CD8-positive, alpha-beta memory T cell (primary cell): ENCODE measurements around the gene HMCN1. TPM values are rescaled to one million over a fixed set of nuclear protein-coding genes. Genes with fewer than 3 reads are reported as not detected.

Experiments
- CTCF ChIA-PET: fragments of 350-600 bp; sonication (Branson Sonifier 250); formaldehyde crosslinking; loops from one replicate; lab custom pipeline; 2021; ENCODE audit warnings: antibody characterized with exemption; lab: Charles Lee
- POLR2A ChIA-PET: fragments of 350-600 bp; sonication (Branson Sonifier 250); formaldehyde crosslinking; loops from one replicate; lab custom pipeline; 2021; ENCODE audit warnings: antibody characterized with exemption; lab: Charles Lee
- DNase-seq, 5 donors: peaks; one replicate each; pipeline versions ENCODE4 v3.0.0 to v3.0.0-alpha.2; 2020 to 2022; ENCODE audit warnings: mixed read lengths in 1 of 5
- H3K27ac ChIP-seq: one replicate; pipeline ENCODE4 v1.7.0; 2013; ENCODE audit warnings: low read depth, mild to moderate bottlenecking, low read length, moderate library complexity
- H3K27me3 ChIP-seq: 2 replicates; pipeline ENCODE4 v1.7.0; 2013; ENCODE audit warnings: low read length, mild to moderate bottlenecking; ENCODE audit not compliant: insufficient read depth, poor library complexity, severe bottlenecking
- H3K36me3 ChIP-seq: 2 replicates; pipeline ENCODE4 v1.7.0; 2013; ENCODE audit warnings: mild to moderate bottlenecking, low read length, moderate library complexity; ENCODE audit not compliant: insufficient read depth
- H3K4me1 ChIP-seq: 2 replicates; pipeline ENCODE4 v1.7.0; 2013; ENCODE audit warnings: mild to moderate bottlenecking, low read length, moderate library complexity; ENCODE audit not compliant: insufficient read depth
- H3K4me3 ChIP-seq: 2 replicates; pipeline ENCODE4 v1.7.0; 2013; ENCODE audit warnings: mild to moderate bottlenecking, low read length
- H3K9me3 ChIP-seq: 2 replicates; pipeline ENCODE4 v1.7.0; 2013; ENCODE audit warnings: mild to moderate bottlenecking, low read length
- H3K27ac Mint-ChIP-seq, 8 donors: one replicate each; pipeline ENCODE4 v1.8.0; 2020 to 2021; ENCODE audit warnings: mixed read lengths in 8 of 8, mild to moderate bottlenecking in 6 of 8, inconsistent platforms in 3 of 8, moderate library complexity in 3 of 8
- H3K27me3 Mint-ChIP-seq, 2 donors: one replicate each; pipeline ENCODE4 v1.8.0; 2020 to 2021; ENCODE audit warnings: mixed read lengths in 2 of 2, mild to moderate bottlenecking in 1 of 2, moderate library complexity in 1 of 2
- H3K36me3 Mint-ChIP-seq, 3 donors: one replicate each; pipeline ENCODE4 v1.8.0; 2020 to 2021; ENCODE audit warnings: mixed read lengths in 3 of 3, inconsistent platforms in 1 of 3, mild to moderate bottlenecking in 1 of 3
- H3K4me1 Mint-ChIP-seq, 3 donors: one replicate each; pipeline ENCODE4 v1.8.0; 2020 to 2021; ENCODE audit warnings: mixed read lengths in 3 of 3, inconsistent platforms in 1 of 3, mild to moderate bottlenecking in 1 of 3
- H3K4me3 Mint-ChIP-seq, 7 donors: one replicate each; pipeline ENCODE4 v1.8.0; 2020 to 2021; ENCODE audit warnings: mixed read lengths in 7 of 7, mild to moderate bottlenecking in 6 of 7, moderate library complexity in 4 of 7, inconsistent platforms in 2 of 7
- H3K9me3 Mint-ChIP-seq, 5 donors: one replicate each; pipeline ENCODE4 v1.8.0; 2020 to 2022; ENCODE audit warnings: mixed read lengths in 5 of 5, mild to moderate bottlenecking in 3 of 5, moderate library complexity in 2 of 5, inconsistent platforms in 1 of 5
- polyA plus RNA-seq: library from polyadenylated mRNA; unstranded; fragments of 300-500 nt; fragmentation: Illumina TruSeq; gene quantifications from one replicate; pipeline ENCODE4 v1.2.3, GENCODE V29; 2021
- total RNA-seq, 2 experiments: library from RNA; stranded (reverse); gene quantifications; one replicate each; pipeline ENCODE4 v1.2.3, GENCODE V29; 2021

The HMCN1 gene
- total and polyA plus RNA-seq, 3 experiments from 2014 or later: 0.02 to 0.04 TPM; not detected in 1

GRCh38 chr1:186125511-186125910, 391.3 kb downstream of the HMCN1 start:
- Histone ChIP-seq H3K36me3 (no peaks in the 10 kb centered on the region), H3K4me1 (no peaks in the 10 kb centered on the region), H3K27ac (no peak overlapping the region), H3K27me3 (no peaks in the 10 kb centered on the region), H3K9me3 (no peaks in the 10 kb centered on the region), H3K4me3 (no peak overlapping the region)
- Mint-ChIP-seq H3K4me1 (no peaks in the 10 kb centered on the region), H3K9me3 (peaks cover 0 to 3% (median 0%) of the 10 kb centered on the region in 5 donors), H3K36me3 (no peaks in the 10 kb centered on the region), H3K27ac (no peak overlapping the region), H3K27me3 (no peaks in the 10 kb centered on the region), H3K4me3 (no peak overlapping the region)
- ChIA-PET CTCF (no interaction called here), POLR2A (no interaction called here)
- no peak for DNase-seq

DNA sequence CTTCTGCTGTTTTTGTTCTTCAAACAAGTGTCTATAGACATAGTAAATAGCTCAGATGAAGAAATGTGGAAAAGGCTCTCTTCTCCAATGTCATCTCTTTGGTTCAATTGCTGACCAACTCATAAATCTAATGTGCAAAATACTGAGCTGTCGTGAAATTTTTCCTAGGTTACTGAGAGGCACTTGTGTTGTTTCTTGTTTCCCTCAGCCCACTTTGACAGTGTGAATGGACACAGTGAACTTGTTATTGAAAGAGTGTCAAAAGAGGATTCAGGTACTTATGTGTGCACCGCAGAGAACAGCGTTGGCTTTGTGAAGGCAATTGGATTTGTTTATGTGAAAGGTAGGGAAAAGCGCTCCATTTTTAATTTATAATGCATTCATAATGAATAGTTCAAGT, 395.6 kb downstream of the HMCN1 start:
- Mint-ChIP-seq H3K9me3 (peaks cover 0 to 2% (median 0%) of the 10 kb centered on the region in 5 donors), H3K27me3 (no peaks in the 10 kb centered on the region), H3K4me1 (no peaks in the 10 kb centered on the region), H3K4me3 (no peak overlapping the region), H3K36me3 (no peaks in the 10 kb centered on the region), H3K27ac (no peak overlapping the region)
- Histone ChIP-seq H3K27ac (no peak overlapping the region), H3K27me3 (no peaks in the 10 kb centered on the region), H3K4me3 (no peak overlapping the region), H3K36me3 (no peaks in the 10 kb centered on the region), H3K4me1 (no peaks in the 10 kb centered on the region), H3K9me3 (no peaks in the 10 kb centered on the region)
- no peak for DNase-seq
- ChIA-PET POLR2A (no interaction called here), CTCF (no interaction called here)

DNA sequence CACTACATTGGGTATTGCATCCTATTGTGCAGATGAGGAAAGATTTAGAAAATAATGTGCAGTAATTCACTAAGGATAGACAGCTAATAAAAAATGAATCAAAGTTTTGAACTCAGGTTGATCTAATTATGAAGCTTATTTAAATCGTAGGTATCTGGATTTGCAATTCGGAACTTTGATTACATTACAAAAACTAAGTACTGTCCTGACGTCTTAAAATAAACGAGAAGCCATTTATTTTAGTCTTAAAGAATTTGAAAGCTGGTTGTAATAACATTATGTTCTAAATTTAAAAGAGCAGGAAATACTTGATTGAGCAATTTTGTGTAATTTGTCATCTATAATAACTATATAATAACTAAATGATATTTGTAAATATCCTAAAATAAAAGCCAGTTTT, 404.9 kb downstream of the HMCN1 start:
- ChIA-PET CTCF (no interaction called here), POLR2A (no interaction called here)
- H3K9me3 ChIP-seq: no peaks in the 10 kb centered on the region
- H3K27ac ChIP-seq: no peak overlapping the region
- Mint-ChIP-seq H3K4me3 (no peak overlapping the region), H3K27ac (no peak overlapping the region), H3K4me1 (no peaks in the 10 kb centered on the region), H3K9me3 (peaks cover 0 to 3% (median 0%) of the 10 kb centered on the region in 5 donors), H3K27me3 (peaks cover 0 to 2% of the 10 kb centered on the region in 2 donors), H3K36me3 (no peaks in the 10 kb centered on the region)
- H3K4me3 ChIP-seq: no peak overlapping the region
- no peaks in the 10 kb centered on the region for H3K4me1 ChIP-seq
- no peak for DNase-seq
- H3K36me3 ChIP-seq: no peaks in the 10 kb centered on the region
- no peaks in the 10 kb centered on the region for H3K27me3 ChIP-seq

DNA sequence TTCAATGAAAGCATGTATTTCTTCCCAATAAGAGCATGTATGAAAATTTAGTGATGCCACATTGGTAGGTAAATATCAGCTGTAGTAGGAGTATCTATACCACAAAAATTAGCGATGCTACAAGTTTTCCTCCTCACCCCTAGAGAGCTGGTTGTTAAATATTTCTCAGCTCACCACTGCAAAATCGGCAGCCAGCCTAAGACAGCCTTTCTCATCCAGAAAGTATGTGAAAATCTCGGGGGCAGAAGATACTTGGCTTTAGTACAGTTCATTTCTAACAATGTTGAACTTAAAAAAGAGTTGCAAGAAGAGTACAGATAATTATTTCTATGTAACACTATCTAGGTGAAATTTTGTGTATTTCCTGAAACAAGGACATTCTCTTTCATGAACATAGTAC, 405.5 kb downstream of the HMCN1 start:
- Histone ChIP-seq H3K36me3 (no peaks in the 10 kb centered on the region), H3K27me3 (no peaks in the 10 kb centered on the region), H3K4me1 (no peaks in the 10 kb centered on the region), H3K27ac (no peak overlapping the region), H3K4me3 (no peak overlapping the region), H3K9me3 (no peaks in the 10 kb centered on the region)
- ChIA-PET CTCF (no interaction called here), POLR2A (no interaction called here)
- DNase-seq: no peak
- Mint-ChIP-seq H3K4me1 (no peaks in the 10 kb centered on the region), H3K4me3 (no peak overlapping the region), H3K27me3 (peaks cover 0 to 3% of the 10 kb centered on the region in 2 donors), H3K27ac (no peak overlapping the region), H3K9me3 (peaks cover 0 to 3% (median 0%) of the 10 kb centered on the region in 5 donors), H3K36me3 (no peaks in the 10 kb centered on the region)

DNA sequence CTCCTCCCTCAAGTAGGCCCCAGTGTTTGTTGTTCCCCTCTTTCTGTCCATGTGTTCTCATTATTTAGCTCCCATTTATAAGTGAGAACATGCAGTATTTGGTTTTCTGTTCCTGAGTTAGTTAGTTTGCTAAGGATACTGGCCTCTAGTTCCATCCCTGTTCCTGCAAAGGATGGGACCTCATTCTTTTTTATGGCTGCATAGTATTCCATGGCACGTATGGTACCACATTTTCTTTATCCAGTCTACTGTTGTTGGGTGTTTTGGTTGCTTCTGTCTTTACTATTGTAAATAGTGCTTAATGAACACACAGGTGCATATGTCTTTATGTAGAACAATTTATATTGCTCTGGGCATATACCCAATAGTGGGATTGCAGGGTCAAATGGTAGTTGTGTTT, 408.0 kb downstream of the HMCN1 start:
- Histone ChIP-seq H3K4me3 (no peak overlapping the region), H3K27ac (no peak overlapping the region), H3K4me1 (no peaks in the 10 kb centered on the region), H3K27me3 (no peaks in the 10 kb centered on the region), H3K36me3 (no peaks in the 10 kb centered on the region), H3K9me3 (no peaks in the 10 kb centered on the region)
- Mint-ChIP-seq H3K27me3 (peaks cover 0 to 3% of the 10 kb centered on the region in 2 donors), H3K9me3 (peaks cover 0 to 9% (median 0%) of the 10 kb centered on the region in 5 donors), H3K4me1 (no peaks in the 10 kb centered on the region), H3K27ac (no peak overlapping the region), H3K4me3 (no peak overlapping the region), H3K36me3 (no peaks in the 10 kb centered on the region)
- CTCF ChIA-PET: no interaction called here
- POLR2A ChIA-PET: no interaction called here
- DNase-seq: no peak

DNA sequence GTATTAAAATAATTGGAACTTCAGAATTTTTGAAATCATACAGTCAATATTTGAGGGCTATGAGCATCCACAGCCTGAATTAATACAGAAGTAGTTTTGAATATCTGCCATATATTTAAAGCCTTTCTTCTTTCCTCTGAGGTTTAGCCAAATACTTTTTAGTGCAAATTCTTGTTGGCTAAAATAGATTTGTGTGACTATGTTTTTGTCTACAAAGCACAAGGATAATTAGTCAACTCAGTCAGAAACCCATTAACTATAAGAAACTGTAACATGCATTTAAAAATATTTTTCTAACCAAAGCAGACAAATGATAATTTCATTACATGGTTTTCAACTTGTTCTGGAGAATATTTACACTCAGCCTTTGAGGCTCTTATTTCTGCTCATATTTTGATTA, 408.7 kb downstream of the HMCN1 start:
- no peaks in the 10 kb centered on the region for H3K4me1 ChIP-seq
- POLR2A ChIA-PET: no interaction called here
- H3K4me3 ChIP-seq: no peak overlapping the region
- Mint-ChIP-seq H3K36me3 (no peaks in the 10 kb centered on the region), H3K4me1 (no peaks in the 10 kb centered on the region), H3K27me3 (peaks cover 0 to 3% of the 10 kb centered on the region in 2 donors), H3K27ac (no peak overlapping the region), H3K9me3 (peaks cover 0 to 10% (median 0%) of the 10 kb centered on the region in 5 donors), H3K4me3 (no peak overlapping the region)
- no peaks in the 10 kb centered on the region for H3K27me3 ChIP-seq
- H3K27ac ChIP-seq: no peak overlapping the region
- CTCF ChIA-PET: no interaction called here
- DNase-seq: no peak
- no peaks in the 10 kb centered on the region for H3K9me3 ChIP-seq
- H3K36me3 ChIP-seq: no peaks in the 10 kb centered on the region

DNA sequence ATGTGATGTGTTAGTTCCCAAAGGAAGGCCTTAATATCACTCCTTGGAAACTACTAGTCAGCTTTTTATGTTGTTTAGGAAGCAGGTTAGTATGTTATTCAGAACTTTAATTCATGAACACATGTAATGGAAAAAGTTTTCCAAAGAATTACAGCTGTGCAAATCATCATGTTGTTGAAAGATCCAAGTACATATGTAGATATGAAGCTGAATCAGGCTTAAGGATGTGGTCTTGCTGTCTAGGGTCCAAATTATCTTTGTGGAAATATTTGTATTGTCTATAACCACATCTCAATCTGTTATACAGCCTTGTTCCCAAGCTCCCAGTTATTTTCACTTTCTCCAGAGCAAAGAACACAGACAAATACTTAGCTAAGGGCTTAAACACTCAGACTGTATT, 409.3 kb downstream of the HMCN1 start:
- no peak for DNase-seq
- Mint-ChIP-seq H3K9me3 (peaks cover 0 to 10% (median 0%) of the 10 kb centered on the region in 5 donors), H3K4me3 (no peak overlapping the region), H3K27me3 (peaks cover 0 to 3% of the 10 kb centered on the region in 2 donors), H3K4me1 (no peaks in the 10 kb centered on the region), H3K36me3 (no peaks in the 10 kb centered on the region), H3K27ac (no peak overlapping the region)
- CTCF ChIA-PET: no interaction called here
- Histone ChIP-seq H3K4me1 (no peaks in the 10 kb centered on the region), H3K9me3 (no peaks in the 10 kb centered on the region), H3K27ac (no peak overlapping the region), H3K36me3 (no peaks in the 10 kb centered on the region), H3K27me3 (no peaks in the 10 kb centered on the region), H3K4me3 (no peak overlapping the region)
- POLR2A ChIA-PET: no interaction called here

- Histone ChIP-seq H3K27ac (no peak overlapping the region), H3K9me3 (no peaks in the 10 kb centered on the region), H3K36me3 (no peaks in the 10 kb centered on the region), H3K27me3 (no peaks in the 10 kb centered on the region), H3K4me1 (no peaks in the 10 kb centered on the region), H3K4me3 (no peak overlapping the region)
- H3K9me3 Mint-ChIP-seq: peaks cover 0 to 10% (median 0%) of the 10 kb centered on the region in 5 donors
- H3K4me1 Mint-ChIP-seq: no peaks in the 10 kb centered on the region
- H3K27ac Mint-ChIP-seq: no peak overlapping the region
- ChIA-PET CTCF (no interaction called here), POLR2A (no interaction called here)
- no peaks in the 10 kb centered on the region for H3K36me3 Mint-ChIP-seq
- DNase-seq: no peak
- H3K27me3 Mint-ChIP-seq: peaks cover 0 to 3% of the 10 kb centered on the region in 2 donors
- H3K4me3 Mint-ChIP-seq: no peak overlapping the region
Observed at GRCh38 chr1:186144505-186144904, 410.3 kb downstream of the HMCN1 start.

DNA sequence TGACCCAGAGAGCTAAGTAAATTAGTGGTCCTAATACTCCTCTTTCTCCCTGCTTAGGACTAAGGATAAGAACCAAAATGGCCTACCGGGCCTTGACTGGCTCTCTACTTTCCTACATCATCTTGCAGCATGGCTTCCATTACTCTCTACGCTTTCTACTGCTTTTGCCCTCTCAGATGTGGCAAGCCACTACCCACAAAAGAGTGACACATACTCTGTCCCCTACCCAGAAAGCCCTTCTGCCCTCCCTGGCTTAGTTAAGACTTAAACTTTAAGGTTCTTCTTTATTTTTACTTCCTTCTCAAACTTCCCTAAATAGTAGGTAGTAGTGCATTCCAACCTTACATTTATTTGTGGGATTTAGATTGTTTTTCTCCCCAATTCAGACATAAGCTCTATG, 412.8 kb downstream of the HMCN1 start:
- Histone ChIP-seq H3K4me1 (no peaks in the 10 kb centered on the region), H3K36me3 (no peaks in the 10 kb centered on the region), H3K4me3 (no peak overlapping the region), H3K27ac (no peak overlapping the region), H3K27me3 (no peaks in the 10 kb centered on the region), H3K9me3 (no peaks in the 10 kb centered on the region)
- no peak for DNase-seq
- POLR2A ChIA-PET: no interaction called here
- Mint-ChIP-seq H3K27ac (no peak overlapping the region), H3K27me3 (peaks cover 0 to 3% of the 10 kb centered on the region in 2 donors), H3K4me1 (no peaks in the 10 kb centered on the region), H3K36me3 (no peaks in the 10 kb centered on the region), H3K9me3 (peaks cover 0 to 7% (median 0%) of the 10 kb centered on the region in 5 donors), H3K4me3 (no peak overlapping the region)
- CTCF ChIA-PET: no interaction called here
